T-cell (primary cell): ENCODE measurements around the gene CD302. TPM values are rescaled to one million over a fixed set of nuclear protein-coding genes. Genes with fewer than 3 reads are reported as not detected.

Experiments
- ATAC-seq, 4 experiments: fragments of 200-7000 bp in 3 of 4; fragments of 150-1000 bp in 1 of 4; cut with Tn5 transposase; replicated peaks in 1 of 4; 1 replicate in 3 of 4; 2 replicates in 1 of 4; pipeline ENCODE4 v1.10.0; 2021; ENCODE audit warnings: moderate library complexity in 3 of 4, mild to moderate bottlenecking in 2 of 4, moderate number of reproducible peaks in 1 of 4
- CTCF ChIA-PET, 2 donors: fragments of 300-600 bp; sonication (Branson Sonifier 250); formaldehyde crosslinking; loops; one replicate each; lab custom pipeline; 2022; ENCODE audit warnings: antibody characterized with exemption in 2 of 2; lab: Charles Lee
- POLR2A ChIA-PET, 2 donors: fragments of 300-600 bp; sonication (Branson Sonifier 250); formaldehyde crosslinking; loops; one replicate each; lab custom pipeline; 2022; ENCODE audit warnings: antibody characterized with exemption in 2 of 2; lab: Charles Lee
- DNase-seq, 35 experiments: peaks; one replicate each; pipeline versions ENCODE4 v3.0.0 to v3.0.0-alpha.2; 2013 to 2023
- H3K27ac ChIP-seq: one replicate; pipeline ENCODE4 v1.5.1; 2013; ENCODE audit warnings: low read length
- H3K27me3 ChIP-seq, 2 experiments: replicated peaks in 1 of 2; 1 replicate in 1 of 2; 2 replicates in 1 of 2; pipeline versions ENCODE4 v1.6.1 to v1.7.0; 2013; ENCODE audit warnings: low read length in 1 of 2, mixed read lengths in 1 of 2; ENCODE audit not compliant: control insufficient read depth in 2 of 2, insufficient read depth in 2 of 2; ENCODE audit errors: extremely low read depth in 1 of 2
- H3K36me3 ChIP-seq, 2 donors: 1 replicate in 1 of 2; 2 replicates in 1 of 2; pipeline versions ENCODE4 v1.6.1 to v1.7.0; 2013; ENCODE audit warnings: low read length in 1 of 2; ENCODE audit not compliant: control insufficient read depth in 2 of 2, insufficient read depth in 1 of 2; ENCODE audit errors: extremely low read depth in 1 of 2
- H3K4me1 ChIP-seq, 2 experiments: 1 replicate in 1 of 2; 2 replicates in 1 of 2; pipeline versions ENCODE4 v1.6.1 to v1.7.0; 2013; ENCODE audit warnings: low read length in 2 of 2, mixed read lengths in 1 of 2; ENCODE audit not compliant: insufficient read depth in 2 of 2, control insufficient read depth in 1 of 2; ENCODE audit errors: extremely low read depth in 1 of 2
- H3K4me3 ChIP-seq, 2 donors: 1 replicate in 1 of 2; 2 replicates in 1 of 2; pipeline versions ENCODE4 v1.5.1 to v1.7.0; 2013; ENCODE audit warnings: mild to moderate bottlenecking in 2 of 2, low read length in 1 of 2, moderate library complexity in 1 of 2; ENCODE audit not compliant: control insufficient read depth in 1 of 2; ENCODE audit errors: extremely low read depth in 1 of 2
- H3K9me3 ChIP-seq: 2 replicates; pipeline ENCODE4 v1.7.0; 2013
- H3K27ac Mint-ChIP-seq, 2 donors: one replicate each; pipeline ENCODE4 v1.8.0; 2020 to 2021; ENCODE audit warnings: mild to moderate bottlenecking in 2 of 2, mixed read lengths in 2 of 2
- H3K27me3 Mint-ChIP-seq, 2 donors: one replicate each; pipeline ENCODE4 v1.8.0; 2021 to 2022; ENCODE audit warnings: mixed read lengths in 2 of 2
- H3K36me3 Mint-ChIP-seq: one replicate; pipeline ENCODE4 v1.8.0; 2021; ENCODE audit warnings: mixed read lengths
- H3K4me1 Mint-ChIP-seq, 3 donors: one replicate each; pipeline ENCODE4 v1.8.0; 2020 to 2022; ENCODE audit warnings: mixed read lengths in 3 of 3, mild to moderate bottlenecking in 1 of 3
- H3K4me3 Mint-ChIP-seq, 3 donors: one replicate each; pipeline ENCODE4 v1.8.0; 2020 to 2022; ENCODE audit warnings: mild to moderate bottlenecking in 3 of 3, mixed read lengths in 3 of 3, moderate library complexity in 3 of 3
- H3K9me3 Mint-ChIP-seq, 3 donors: one replicate each; pipeline ENCODE4 v1.8.0; 2020 to 2022; ENCODE audit warnings: mixed read lengths in 3 of 3
- WGBS: methylation state at CpG from one replicate; pipeline ENCODE4 v1.1.5; 2013; ENCODE audit warnings: missing lambda C conversion rate; ENCODE audit not compliant: insufficient coverage; 5-methylcytosine and 5-hydroxymethylcytosine counted together
- total RNA-seq, 35 experiments: library from RNA in 6 of 35; stranded (reverse) in 6 of 35; fragments of 120-200 nt in 1 of 35; gene quantifications; one replicate each; pipeline versions ENCODE4 v1.2.1 to v1.2.4 and lab custom pipeline; 2013 to 2026

CD302 gene
- total RNA-seq, 5 donors from 2014 or later (not counting 1 experiment from before 2014, with no cell fraction given), result 1.0 to 1.6 (median 1.2) TPM

GRCh38 chr2:159808032-159808425, 10.0 kb upstream of the CD302 start:
- no CpG with 5 or more reads among the region's 5 CpGs for WGBS
- H3K27ac Mint-ChIP-seq, result no peak overlapping the region
- ChIA-PET CTCF (interaction anchor here in 1 of 2 donors (0.5 to 0.6 kb wide), 2 partner anchors 440 to 676 kb away, joined by 3 to 6 read pairs; no protein-coding TSS in a partner anchor), POLR2A (interaction anchor here in 1 of 2 donors (0.5 kb wide), 1 partner anchor 1838 kb away, joined by 4 read pairs; no protein-coding TSS in a partner anchor)
- H3K4me3 Mint-ChIP-seq, result no peak overlapping the region
- no peak overlapping the region for H3K27ac ChIP-seq
- no peaks in the 10 kb centered on the region for H3K9me3 ChIP-seq
- no peak overlapping the region for H3K4me3 ChIP-seq
- H3K9me3 Mint-ChIP-seq, result no peaks in the 10 kb centered on the region
- H3K27me3 ChIP-seq, result no peaks in the 10 kb centered on the region
- ATAC-seq (no peak), DNase-seq (no peak)
- no peaks in the 10 kb centered on the region for H3K4me1 Mint-ChIP-seq
- no peaks in the 10 kb centered on the region for H3K4me1 ChIP-seq
- no peaks in the 10 kb centered on the region for H3K27me3 Mint-ChIP-seq
- H3K36me3 Mint-ChIP-seq, result peaks cover 60% of the 10 kb centered on the region
- H3K36me3 ChIP-seq, result peaks cover 0 to 45% of the 10 kb centered on the region in 2 donors

- DNase-seq, result peak in 6 of 35 experiments; percentile 3 to 40 (median 6)
- H3K9me3 Mint-ChIP-seq, result no peaks in the 10 kb centered on the region
- H3K27me3 ChIP-seq, result peaks cover 0 to 2% of the 10 kb centered on the region in 2 experiments
- H3K27ac ChIP-seq, result no peak overlapping the region
- H3K36me3 Mint-ChIP-seq, result peaks cover 55% of the 10 kb centered on the region
- H3K4me3 ChIP-seq, result no peak overlapping the region
- no peaks in the 10 kb centered on the region for H3K27me3 Mint-ChIP-seq
- ATAC-seq, result no peak
- H3K9me3 ChIP-seq, result no peaks in the 10 kb centered on the region
- no peak overlapping the region for H3K27ac Mint-ChIP-seq
- POLR2A ChIA-PET, result interaction anchor here (0.5 to 0.6 kb wide), 2 partner anchors 399 to 1838 kb away, joined by 3 to 4 read pairs; no protein-coding TSS in a partner anchor
- CTCF ChIA-PET, result interaction anchor here in 1 of 2 donors (0.5 to 0.6 kb wide), 2 partner anchors 440 to 675 kb away, joined by 3 to 6 read pairs; no protein-coding TSS in a partner anchor
- 100% methylated on average over 1 of the region's 4 CpGs for WGBS
- peaks cover 0 to 41% of the 10 kb centered on the region in 2 donors for H3K36me3 ChIP-seq
- no peak overlapping the region for H3K4me3 Mint-ChIP-seq
- H3K4me1 ChIP-seq, result no peaks in the 10 kb centered on the region
- H3K4me1 Mint-ChIP-seq, result peaks cover 0 to 2% (median 0%) of the 10 kb centered on the region in 3 donors
Measured at GRCh38 chr2:159807183-159808031, 9.4 kb upstream of the CD302 start.

- peaks cover 0 to 31% of the 10 kb centered on the region in 2 donors for H3K36me3 ChIP-seq
- CTCF ChIA-PET, result no interaction called here
- no peak overlapping the region for H3K27ac ChIP-seq
Measured at GRCh38 chr2:159804941-159805340, 6.9 kb upstream of the CD302 start.

GRCh38 chr2:159803235-159803962, 5.4 kb upstream of the CD302 start:
- POLR2A ChIA-PET, result no interaction called here
- no peak overlapping the region for H3K4me3 Mint-ChIP-seq
- WGBS, result no CpG with 5 or more reads among the region's 2 CpGs

More at GRCh38 chr2:159804941-159805340, 6.9 kb upstream of the CD302 start:
- Histone ChIP-seq H3K4me3 (no peak overlapping the region), H3K9me3 (no peaks in the 10 kb centered on the region), H3K27me3 (peaks cover 0 to 2% of the 10 kb centered on the region in 2 experiments), H3K4me1 (no peaks in the 10 kb centered on the region)
- no peaks in the 10 kb centered on the region for H3K9me3 Mint-ChIP-seq
- POLR2A ChIA-PET, result no interaction called here
- H3K27ac Mint-ChIP-seq, result no peak overlapping the region
- ATAC-seq (no peak), DNase-seq (no peak)
- H3K36me3 Mint-ChIP-seq, result peaks cover 40% of the 10 kb centered on the region
- H3K4me1 Mint-ChIP-seq, result peaks cover 0 to 7% (median 3%) of the 10 kb centered on the region in 3 donors
- H3K4me3 Mint-ChIP-seq, result no peak overlapping the region
- 100% methylated on average over 1 of the region's 4 CpGs for WGBS
- H3K27me3 Mint-ChIP-seq, result no peaks in the 10 kb centered on the region

GRCh38 chr2:159802673-159803072, 4.7 kb upstream of the CD302 start:
- DNase-seq, result no peak
- Histone ChIP-seq H3K4me3 (no peak overlapping the region), H3K36me3 (peaks cover 0 to 19% of the 10 kb centered on the region in 2 donors), H3K9me3 (no peaks in the 10 kb centered on the region), H3K27ac (no peak overlapping the region), H3K27me3 (peaks cover 0 to 6% of the 10 kb centered on the region in 2 experiments), H3K4me1 (peaks cover 0 to 7% of the 10 kb centered on the region in 2 experiments)
- Mint-ChIP-seq H3K27ac (no peak overlapping the region), H3K9me3 (no peaks in the 10 kb centered on the region), H3K4me1 (peaks cover 10 to 20% (median 19%) of the 10 kb centered on the region in 3 donors), H3K27me3 (peaks cover 9 to 10% of the 10 kb centered on the region in 2 donors), H3K36me3 (peaks cover 32% of the 10 kb centered on the region), H3K4me3 (no peak overlapping the region)
- ChIA-PET POLR2A (interaction anchor here in 1 of 2 donors (0.7 kb wide), 1 partner anchor 544 kb away, joined by 3 read pairs; no protein-coding TSS in a partner anchor), CTCF (interaction anchor here in 1 of 2 donors (0.7 kb wide), 1 partner anchor 305 kb away, joined by 3 read pairs; no protein-coding TSS in a partner anchor)
- ATAC-seq, result no peak
- WGBS, result 98% methylated on average over 5 of the region's 5 CpGs

More at GRCh38 chr2:159803235-159803962, 5.4 kb upstream of the CD302 start:
- peaks cover 8 to 18% (median 15%) of the 10 kb centered on the region in 3 donors for H3K4me1 Mint-ChIP-seq
- CTCF ChIA-PET, result no interaction called here
- no peak overlapping the region for H3K4me3 ChIP-seq
- peaks cover 0 to 2% of the 10 kb centered on the region in 2 experiments for H3K27me3 ChIP-seq
- H3K9me3 ChIP-seq, result no peaks in the 10 kb centered on the region
- H3K36me3 Mint-ChIP-seq, result peaks cover 34% of the 10 kb centered on the region
- H3K27ac ChIP-seq, result no peak overlapping the region
- peaks cover 0 to under 1% of the 10 kb centered on the region in 2 experiments for H3K4me1 ChIP-seq
- H3K27me3 Mint-ChIP-seq, result peaks cover 8 to 9% of the 10 kb centered on the region in 2 donors
- ATAC-seq, result no peak
- no peaks in the 10 kb centered on the region for H3K9me3 Mint-ChIP-seq
- DNase-seq, result no peak
- H3K36me3 ChIP-seq, result peaks cover 0 to 26% of the 10 kb centered on the region in 2 donors
- no peak overlapping the region for H3K27ac Mint-ChIP-seq

- no peak for DNase-seq
- Histone ChIP-seq H3K27me3 (peaks cover 0 to 10% of the 10 kb centered on the region in 2 experiments), H3K9me3 (no peaks in the 10 kb centered on the region), H3K4me3 (no peak overlapping the region), H3K27ac (no peak overlapping the region), H3K4me1 (peaks cover 0 to 10% of the 10 kb centered on the region in 2 experiments), H3K36me3 (peaks cover 0 to under 1% of the 10 kb centered on the region in 2 donors)
- no CpG with 5 or more reads among the region's 1 CpG for WGBS
- no peak overlapping the region for H3K27ac Mint-ChIP-seq
- CTCF ChIA-PET, result no interaction called here
- peaks cover 9% of the 10 kb centered on the region for H3K36me3 Mint-ChIP-seq
- H3K27me3 Mint-ChIP-seq, result peaks cover 9 to 18% of the 10 kb centered on the region in 2 donors
- H3K4me3 Mint-ChIP-seq, result no peak overlapping the region
- POLR2A ChIA-PET, result no interaction called here
- no peaks in the 10 kb centered on the region for H3K9me3 Mint-ChIP-seq
- H3K4me1 Mint-ChIP-seq, result peaks cover 10 to 30% (median 25%) of the 10 kb centered on the region in 3 donors
- ATAC-seq, result no peak
Measured at GRCh38 chr2:159799833-159800232, 1.8 kb upstream of the CD302 start.
